IMR-90 (cell line): ENCODE results near the gene CP. TPM values are rescaled to one million over a fixed set of nuclear protein-coding genes. Genes with fewer than 3 reads are reported as not detected.

Experiments
- ATAC-seq: fragments of 200-7000 bp; cut with Tn5 transposase; 2 replicates; pipeline ENCODE4 v1.9.1; 2020; ENCODE audit warnings: low read depth, mild to moderate bottlenecking, moderate library complexity
- BruUV-seq: library from RNA; stranded (reverse); fragments of 400-500 nt; replicated peaks from 2 replicates; lab custom pipeline; 2021; lab: Mats Ljungman, UMichigan
- CTCF ChIA-PET: fragments of 300-600 bp; formaldehyde crosslinking; extraction: SDS; loops from one replicate; lab custom pipeline; 2021; ENCODE audit warnings: antibody characterized with exemption; lab: Yijun Ruan, JAX
- POLR2A ChIA-PET: fragments of 300-600 bp; sonication (Branson Sonifier 250); formaldehyde crosslinking; loops from one replicate; lab custom pipeline; 2022; ENCODE audit warnings: antibody characterized with exemption; ENCODE audit not compliant: unreplicated experiment; lab: Charles Lee
- DNase-seq: peaks from one replicate; pipeline ENCODE4 v3.0.0; 2013
- H2AFZ ChIP-seq: replicated peaks from 2 replicates; pipeline ENCODE3; 2013; ENCODE audit warnings: low read length, mild to moderate bottlenecking; ENCODE audit not compliant: poor library complexity
- H2AK5ac ChIP-seq: 2 replicates; pipeline ENCODE4 v1.6.1; 2013; ENCODE audit warnings: low read depth, low read length, inconsistent platforms
- H2AK9ac ChIP-seq: replicated peaks from 2 replicates; pipeline ENCODE3; 2013; ENCODE audit warnings: mild to moderate bottlenecking, low read depth, low read length, moderate library complexity; ENCODE audit not compliant: poor library complexity
- H2BK120ac ChIP-seq: 2 replicates; pipeline ENCODE4 v1.6.1; 2013; ENCODE audit warnings: low read depth, low read length, inconsistent platforms
- H2BK15ac ChIP-seq: 3 replicates; pipeline ENCODE4 v1.6.1; 2013; ENCODE audit warnings: low read depth, low read length, inconsistent platforms
- H2BK20ac ChIP-seq: 2 replicates; pipeline ENCODE4 v1.6.1; 2013; ENCODE audit warnings: low read depth, mild to moderate bottlenecking, inconsistent platforms, low read length, moderate library complexity
- H2BK5ac ChIP-seq: 2 replicates; pipeline ENCODE4 v1.6.1; 2013; ENCODE audit warnings: mild to moderate bottlenecking, low read depth, low read length, inconsistent platforms; ENCODE audit not compliant: poor library complexity, severe bottlenecking
- H3K14ac ChIP-seq: replicated peaks from 2 replicates; pipeline ENCODE4 v1.6.1; 2013; ENCODE audit warnings: low read depth, low read length, inconsistent platforms
- H3K18ac ChIP-seq: 2 replicates; pipeline ENCODE4 v1.6.1; 2013; ENCODE audit warnings: low read depth, low read length, control low read depth
- H3K23ac ChIP-seq: 2 replicates; pipeline ENCODE4 v1.6.1; 2013; ENCODE audit warnings: low read depth, low read length, inconsistent platforms
- H3K27ac ChIP-seq: 2 replicates; pipeline ENCODE4 v1.5.1; 2013; ENCODE audit warnings: mild to moderate bottlenecking, control low read depth, low read length; ENCODE audit not compliant: insufficient read depth
- H3K27me3 ChIP-seq: 2 replicates; pipeline ENCODE4 v1.6.1; 2013; ENCODE audit warnings: low read length; ENCODE audit not compliant: control insufficient read depth, insufficient read depth
- H3K36me3 ChIP-seq: 2 replicates; pipeline ENCODE4 v1.6.1; 2013; ENCODE audit warnings: low read length, mixed read lengths; ENCODE audit not compliant: control insufficient read depth, insufficient read depth
- H3K4ac ChIP-seq: 2 replicates; pipeline ENCODE4 v1.6.1; 2013; ENCODE audit warnings: low read depth, low read length, inconsistent platforms
- H3K4me1 ChIP-seq: 2 replicates; pipeline ENCODE4 v1.6.1; 2013; ENCODE audit warnings: low read length, mixed read lengths; ENCODE audit not compliant: control insufficient read depth, insufficient read depth
- H3K4me2 ChIP-seq: 2 replicates; pipeline ENCODE4 v1.6.1; 2013; ENCODE audit warnings: low read depth, mild to moderate bottlenecking, control low read depth, low read length, moderate library complexity
- H3K4me3 ChIP-seq: 2 replicates; pipeline ENCODE4 v1.5.1; 2013; ENCODE audit warnings: low read depth, mild to moderate bottlenecking, control low read depth, low read length, moderate library complexity; ENCODE audit not compliant: insufficient read depth
- H3K56ac ChIP-seq: 2 replicates; pipeline ENCODE4 v1.6.1; 2013; ENCODE audit warnings: low read length, inconsistent platforms; ENCODE audit not compliant: insufficient read depth; ENCODE audit errors: extremely low read depth
- H3K79me1 ChIP-seq, 2 experiments: 2 replicates each; pipeline ENCODE4 v1.6.1; 2013; ENCODE audit warnings: low read length in 2 of 2, inconsistent platforms in 1 of 2, low read depth in 1 of 2
- H3K9ac ChIP-seq: 2 replicates; pipeline ENCODE4 v1.6.1; 2013; ENCODE audit warnings: low read depth, low read length, control low read depth
- H3K9me1 ChIP-seq: 2 replicates; pipeline ENCODE4 v1.6.1; 2013; ENCODE audit warnings: low read length, inconsistent platforms; ENCODE audit not compliant: insufficient read depth
- H3K9me3 ChIP-seq: 2 replicates; pipeline ENCODE4 v1.6.1; 2013; ENCODE audit warnings: low read length; ENCODE audit not compliant: control insufficient read depth, insufficient read depth
- H4K20me1 ChIP-seq: 2 replicates; pipeline ENCODE4 v1.6.1; 2013; ENCODE audit warnings: low read length, inconsistent platforms; ENCODE audit not compliant: insufficient read depth
- H4K5ac ChIP-seq: 2 replicates; pipeline ENCODE4 v1.6.1; 2013; ENCODE audit warnings: mild to moderate bottlenecking, low read depth, low read length, control low read depth
- H4K8ac ChIP-seq, 2 experiments: 2 replicates each; pipeline ENCODE4 v1.6.1; 2013; ENCODE audit warnings: low read depth in 2 of 2, low read length in 2 of 2, control low read depth in 1 of 2, inconsistent platforms in 1 of 2
- H4K91ac ChIP-seq: 2 replicates; pipeline ENCODE4 v1.6.1; 2013; ENCODE audit warnings: low read depth, low read length, inconsistent platforms; ENCODE audit not compliant: insufficient read depth
- BHLHE40 ChIP-seq: fragments of 150-350 bp; IDR thresholded peaks from 2 replicates; pipeline ENCODE4 v1.6.1; 2016; ENCODE audit warnings: mild to moderate bottlenecking, low read depth, low read length
- CEBPB ChIP-seq: IDR thresholded peaks from 2 replicates; pipeline ENCODE4 v1.6.1; 2012; ENCODE audit warnings: low read depth, low read length, improper control_type of control experiment
- CHD1 ChIP-seq: IDR thresholded peaks from 2 replicates; pipeline ENCODE4 v1.6.1; 2012; ENCODE audit warnings: low read depth, low read length, improper control_type of control experiment
- CTCF ChIP-seq: conservative IDR thresholded peaks from 2 replicates; pipeline ENCODE4 v1.5.1; 2012; ENCODE audit warnings: mild to moderate bottlenecking, low read depth, low read length, improper control_type of control experiment
- ELK1 ChIP-seq: fragments of 150-350 bp; IDR thresholded peaks from 2 replicates; pipeline ENCODE4 v1.6.1; 2016; ENCODE audit warnings: low read depth, mild to moderate bottlenecking, low read length, moderate library complexity, borderline replicate concordance
- FOS ChIP-seq: fragments of 150-350 bp; IDR thresholded peaks from 2 replicates; pipeline ENCODE4 v1.6.1; 2016; ENCODE audit warnings: low read depth, low read length
- MAFK ChIP-seq: IDR thresholded peaks from 2 replicates; pipeline ENCODE4 v1.6.1; 2012; ENCODE audit warnings: low read depth, low read length, improper control_type of control experiment
- MAZ ChIP-seq: IDR thresholded peaks from 2 replicates; pipeline ENCODE4 v1.6.1; 2012; ENCODE audit warnings: low read depth, mild to moderate bottlenecking, low read length, improper control_type of control experiment, moderate library complexity, borderline replicate concordance
- MXI1 ChIP-seq: IDR thresholded peaks from 2 replicates; pipeline ENCODE4 v1.6.1; 2012; ENCODE audit warnings: low read depth, mild to moderate bottlenecking, low read length, moderate library complexity, borderline replicate concordance
- NFE2L2 ChIP-seq: fragments of 150-350 bp; IDR thresholded peaks from 2 replicates; pipeline ENCODE4 v1.6.1; 2016; ENCODE audit warnings: low read depth, mild to moderate bottlenecking, low read length
- POLR2A ChIP-seq: IDR thresholded peaks from 2 replicates; pipeline ENCODE4 v1.6.1; 2012; ENCODE audit warnings: mild to moderate bottlenecking, low read depth, low read length
- RAD21 ChIP-seq: IDR thresholded peaks from 2 replicates; pipeline ENCODE4 v1.6.1; 2012; ENCODE audit warnings: low read length, improper control_type of control experiment
- RCOR1 ChIP-seq: IDR thresholded peaks from 2 replicates; pipeline ENCODE4 v1.6.1; 2012; ENCODE audit warnings: mild to moderate bottlenecking, low read length, improper control_type of control experiment; ENCODE audit not compliant: insufficient replicate concordance
- RFX5 ChIP-seq: IDR thresholded peaks from 2 replicates; pipeline ENCODE4 v1.8.0; 2012; ENCODE audit warnings: low read depth, mild to moderate bottlenecking, low read length, moderate library complexity
- SMC3 ChIP-seq: fragments of 150-350 bp; IDR thresholded peaks from 2 replicates; pipeline ENCODE4 v1.6.1; 2016; ENCODE audit warnings: low read depth, mild to moderate bottlenecking, antibody characterized with exemption, low read length, moderate library complexity
- WGBS, 2 experiments: methylation state at CpG; one replicate each; pipeline versions ENCODE4 v1.1.5 to v1.1.7; 2013; ENCODE audit warnings: missing lambda C conversion rate in 2 of 2; ENCODE audit not compliant: insufficient read length in 1 of 2; ENCODE audit errors: extremely low coverage in 2 of 2; 5-methylcytosine and 5-hydroxymethylcytosine counted together
- dilution Hi-C: fragments of 300-500 bp; cut with HindIII; formaldehyde crosslinking; loops from one replicate; pipeline ENCODE4 v1.14.3; 2018; ENCODE audit warnings: low sequenced_read_pairs; ENCODE audit not compliant: unreplicated experiment
- in situ Hi-C: fragments of 300-500 bp; cut with MboI; formaldehyde crosslinking; loops from 3 replicates; pipeline ENCODE4 v1.14.3; 2019; ENCODE audit warnings: low sequenced_read_pairs, inconsistent platforms, mixed read lengths
- intact Hi-C: fragments of 100-400 bp; cut with micrococcal nuclease; formaldehyde crosslinking; loops from 2 replicates; pipeline ENCODE4 v1.10.0; 2022
- polyA plus RNA-seq, 3 experiments: library from polyadenylated mRNA; depleted of rRNA; stranded (reverse); fragments of >200 nt; gene quantifications; 2 replicates each; pipeline ENCODE4 v1.2.3, GENCODE V29; 2012; ENCODE audit warnings: low replicate concordance in 1 of 3
- total RNA-seq: library from RNA; depleted of rRNA; stranded (reverse); fragments of >200 nt; gene quantifications from 2 replicates; pipeline ENCODE4 v1.2.3, GENCODE V29; 2012
- TF ChIP-seq, protein P1 (sequence below): fragments of 150-350 bp; IDR thresholded peaks from 2 replicates; pipeline ENCODE4 v1.6.1; 2017; ENCODE audit warnings: mild to moderate bottlenecking, antibody characterized with exemption, low read length, low read depth

Gene CP
- total and polyA plus RNA-seq, 2 of the 4 experiments (the other 2 are of a cell fraction), result not detected

DNA sequence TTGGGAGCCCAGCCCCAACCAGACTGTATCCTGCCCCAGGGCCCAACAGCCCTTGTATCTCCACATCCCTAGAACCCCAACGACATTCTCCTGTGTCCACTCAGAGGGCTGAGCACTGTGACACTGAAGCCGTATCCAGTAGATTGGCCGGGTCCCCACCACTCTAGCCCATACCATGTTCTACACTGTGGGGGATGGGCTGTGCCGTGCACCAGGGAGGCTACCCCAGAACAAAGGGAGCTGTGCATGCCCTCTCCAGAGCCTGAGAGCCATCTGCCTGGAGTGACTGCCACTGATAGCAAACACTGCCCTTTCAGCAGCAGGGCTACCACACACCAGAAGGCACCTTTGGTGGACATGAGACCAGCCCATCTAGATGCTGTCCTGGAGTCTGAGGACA is 37.1 kb upstream of the CP start:
- Histone ChIP-seq H3K27ac (no peak overlapping the region), H3K4me2 (no peak overlapping the region), H2AK9ac (no peak overlapping the region), H2BK15ac (no peak overlapping the region; the same call in 2 of the 3 replicates), H3K36me3 (no peaks in the 10 kb centered on the region), H3K18ac (no peak overlapping the region), H2BK120ac (no peak overlapping the region), H3K4ac (0 out of 2 replicates have a peak overlapping the region, but pooled peaks have one; percentile 16), H3K9me1 (peaks cover 4% of the 10 kb centered on the region; the same call in 1 of the 2 replicates), H4K8ac (no peak overlapping the region), H2BK5ac (no peak overlapping the region), H2BK20ac (no peak overlapping the region), H3K9ac (no peak overlapping the region), H2AK5ac (peak overlapping the region; percentile 51; the same call in 1 of the 2 replicates), H3K14ac (no peak overlapping the region), H3K56ac (no peak overlapping the region), H4K91ac (no peak overlapping the region), H3K23ac (no peak overlapping the region), H4K20me1 (no peaks in the 10 kb centered on the region), H2AFZ (peak overlapping the region; percentile 16), H3K27me3 (no peaks in the 10 kb centered on the region), H3K4me1 (peaks cover 4% of the 10 kb centered on the region), H3K9me3 (no peaks in the 10 kb centered on the region), H3K79me1 (no peaks in the 10 kb centered on the region), H4K5ac (no peak overlapping the region), H3K4me3 (no peak overlapping the region)
- BruUV-seq, result no TSS peak
- intact Hi-C loops, result no loop called here
- POLR2A ChIA-PET, result no interaction called here
- CTCF ChIA-PET, result no interaction called here
- ATAC-seq, result no peak
- dilution Hi-C loops, result no loop called here
- in situ Hi-C loops, result no loop called here
- DNase-seq, result no peak
- 100% methylated on average over 1 of the region's 4 CpGs; no CpG with 5 or more reads in 1 of the 2 experiments for WGBS, 2 experiments
- TF ChIP-seq MAZ (no peak), POLR2A (no peak), BHLHE40 (no peak), CEBPB (no peak), RFX5 (no peak), RAD21 (no peak), MXI1 (no peak), CTCF (no peak), CHD1 (no peak), NFE2L2 (no peak), FOS (no peak), MAFK (no peak), SMC3 (no peak), ELK1 (no peak), RCOR1 (no peak)
- TF ChIP-seq, protein P1, sequence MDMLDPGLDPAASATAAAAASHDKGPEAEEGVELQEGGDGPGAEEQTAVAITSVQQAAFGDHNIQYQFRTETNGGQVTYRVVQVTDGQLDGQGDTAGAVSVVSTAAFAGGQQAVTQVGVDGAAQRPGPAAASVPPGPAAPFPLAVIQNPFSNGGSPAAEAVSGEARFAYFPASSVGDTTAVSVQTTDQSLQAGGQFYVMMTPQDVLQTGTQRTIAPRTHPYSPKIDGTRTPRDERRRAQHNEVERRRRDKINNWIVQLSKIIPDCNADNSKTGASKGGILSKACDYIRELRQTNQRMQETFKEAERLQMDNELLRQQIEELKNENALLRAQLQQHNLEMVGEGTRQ, result no peak
